Activated T-helper 1 cell treated with anti-CD3 and anti-CD28 coated beads, Interleukin-12 subunit alpha, Interleukin-12 subunit beta, Interleukin-2, Interleukin-4 antibody, amounts not matched to agents 30 ng/mL and 10 ng/mL and 1 ng/mL, durations not matched to agents 14 hours and 24 hours and 36 hours (primary cell): Measurements from ENCODE around the gene ACSS3. TPM values are rescaled to one million over a fixed set of nuclear protein-coding genes. Genes with fewer than 3 reads are reported as not detected.
"Not testable (repeated sequence)": the region's sequence is repeated elsewhere in the genome, so short reads cannot be mapped to it uniquely, and the experiment has no call there.

Source experiments
- DNase-seq: peaks from one replicate; pipeline ENCODE4 v3.0.0; 2021; ENCODE audit warnings: low spot score
- H3K27ac Mint-ChIP-seq: one replicate; pipeline ENCODE4 v1.8.0; 2021; ENCODE audit warnings: mild to moderate bottlenecking, mixed read lengths
- H3K27me3 Mint-ChIP-seq: one replicate; pipeline ENCODE4 v1.8.0; 2022; ENCODE audit warnings: mild to moderate bottlenecking, moderate library complexity, mixed read lengths; ENCODE audit not compliant: insufficient read depth
- H3K36me3 Mint-ChIP-seq: one replicate; pipeline ENCODE4 v1.8.0; 2021; ENCODE audit warnings: low read depth, mixed read lengths
- H3K4me1 Mint-ChIP-seq: one replicate; pipeline ENCODE4 v1.8.0; 2021; ENCODE audit warnings: low read depth, mixed read lengths
- H3K4me3 Mint-ChIP-seq: one replicate; pipeline ENCODE4 v1.8.0; 2021; ENCODE audit warnings: mild to moderate bottlenecking, moderate library complexity, mixed read lengths
- H3K9me3 Mint-ChIP-seq: one replicate; pipeline ENCODE4 v1.8.0; 2021; ENCODE audit warnings: mixed read lengths
- intact Hi-C: fragments of 100-400 bp; cut with micrococcal nuclease; formaldehyde crosslinking; loops from one replicate; pipeline ENCODE4 v1.15.1; 2024
- total RNA-seq: library from RNA; stranded (reverse); gene quantifications from 2 replicates; pipeline ENCODE4 v1.2.3, GENCODE V29; 2022

ACSS3 gene
- total RNA-seq, 1 donor from 2014 or later: not detected

DNA sequence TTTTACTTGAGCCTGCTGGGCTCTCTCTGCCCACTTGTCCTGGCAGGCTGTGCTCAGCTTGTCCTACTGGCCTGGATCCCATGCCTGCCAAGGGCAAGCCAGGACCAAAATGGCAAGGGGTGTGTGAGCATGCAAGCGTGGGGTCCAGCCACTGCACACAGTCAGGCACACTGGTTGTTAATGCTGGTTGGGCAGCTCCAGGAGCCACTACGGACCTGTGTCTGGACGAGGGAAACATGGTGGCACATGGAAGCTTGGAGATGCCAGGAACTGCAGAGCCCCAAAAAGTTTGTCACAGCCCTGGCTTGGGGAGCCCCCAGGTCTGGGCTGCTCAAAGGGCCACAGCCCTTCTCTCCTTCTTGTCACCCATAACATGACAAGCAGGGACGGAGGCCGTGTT, 83.8 kb downstream of the ACSS3 start:
- Mint-ChIP-seq H3K36me3 (no peaks in the 10 kb centered on the region), H3K27ac (no peak overlapping the region), H3K27me3 (no peaks in the 10 kb centered on the region), H3K9me3 (no peaks in the 10 kb centered on the region), H3K4me1 (no peaks in the 10 kb centered on the region), H3K4me3 (no peak overlapping the region)
- intact Hi-C loops: no loop called here
- no peak for DNase-seq

GRCh38 chr12:81162391-81163136, 84.7 kb downstream of the ACSS3 start:
- intact Hi-C loops: no loop called here
- Mint-ChIP-seq H3K4me1 (no peaks in the 10 kb centered on the region), H3K27ac (no peak overlapping the region), H3K4me3 (no peak overlapping the region), H3K9me3 (no peaks in the 10 kb centered on the region), H3K36me3 (no peaks in the 10 kb centered on the region), H3K27me3 (no peaks in the 10 kb centered on the region)
- DNase-seq: no peak

- Mint-ChIP-seq H3K4me1 (no peaks in the 10 kb centered on the region), H3K27me3 (no peaks in the 10 kb centered on the region), H3K27ac (no peak overlapping the region), H3K36me3 (no peaks in the 10 kb centered on the region), H3K4me3 (no peak overlapping the region), H3K9me3 (no peaks in the 10 kb centered on the region)
- intact Hi-C loops: no loop called here
- no peak for DNase-seq
These were observed 86.9 kb downstream of the ACSS3 start for GRCh38 chr12:81164827-81165226.

GRCh38 chr12:81166790-81167189, 88.9 kb downstream of the ACSS3 start:
- Mint-ChIP-seq H3K36me3 (no peaks in the 10 kb centered on the region), H3K9me3 (no peaks in the 10 kb centered on the region), H3K27me3 (no peaks in the 10 kb centered on the region), H3K4me1 (no peaks in the 10 kb centered on the region), H3K27ac (no peak overlapping the region), H3K4me3 (no peak overlapping the region)
- intact Hi-C loops: no loop called here
- DNase-seq: no peak

DNA sequence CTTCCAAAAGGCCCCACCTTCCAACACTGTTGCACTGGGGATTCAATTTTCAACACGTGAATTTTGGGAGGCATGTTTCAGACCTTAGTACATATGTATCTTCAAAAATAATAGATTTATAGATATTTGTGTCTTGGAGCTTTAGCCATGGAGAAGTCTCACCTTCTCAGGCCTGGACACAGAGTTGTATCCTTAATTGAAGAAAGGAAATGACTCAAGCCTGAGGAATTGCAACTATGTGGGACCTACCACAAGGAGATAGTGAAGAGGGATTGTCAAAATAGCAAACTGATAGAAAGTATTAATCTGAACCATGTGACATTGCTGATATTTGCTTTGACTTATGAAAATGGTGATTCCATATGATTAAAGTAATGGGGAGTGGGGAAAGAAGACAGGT, 89.8 kb downstream of the ACSS3 start:
- Mint-ChIP-seq H3K4me1 (no peaks in the 10 kb centered on the region), H3K27me3 (no peaks in the 10 kb centered on the region), H3K9me3 (no peaks in the 10 kb centered on the region), H3K36me3 (no peaks in the 10 kb centered on the region), H3K27ac (no peak overlapping the region), H3K4me3 (no peak overlapping the region)
- intact Hi-C loops: no loop called here
- DNase-seq: no peak

GRCh38 chr12:81168445-81168844, 90.6 kb downstream of the ACSS3 start:
- Mint-ChIP-seq H3K27me3 (no peaks in the 10 kb centered on the region), H3K9me3 (no peaks in the 10 kb centered on the region), H3K4me1 (no peaks in the 10 kb centered on the region), H3K4me3 (no peak overlapping the region), H3K36me3 (no peaks in the 10 kb centered on the region), H3K27ac (no peak overlapping the region)
- no peak for DNase-seq
- intact Hi-C loops: no loop called here

GRCh38 chr12:81170072-81170471, 92.2 kb downstream of the ACSS3 start:
- Mint-ChIP-seq H3K27ac (no peak overlapping the region), H3K27me3 (no peaks in the 10 kb centered on the region), H3K9me3 (no peaks in the 10 kb centered on the region), H3K36me3 (no peaks in the 10 kb centered on the region), H3K4me1 (no peaks in the 10 kb centered on the region), H3K4me3 (no peak overlapping the region)
- no peak for DNase-seq
- intact Hi-C loops: no loop called here

- H3K4me1 Mint-ChIP-seq: no peaks in the 10 kb centered on the region
- peaks cover 17% of the 10 kb centered on the region for H3K9me3 Mint-ChIP-seq
- no peak overlapping the region for H3K4me3 Mint-ChIP-seq
- no peak for DNase-seq
- intact Hi-C loops: no loop called here
- H3K27ac Mint-ChIP-seq: no peak overlapping the region
- no peaks in the 10 kb centered on the region for H3K27me3 Mint-ChIP-seq
- H3K36me3 Mint-ChIP-seq: no peaks in the 10 kb centered on the region
These were observed 95.0 kb downstream of the ACSS3 start for GRCh38 chr12:81172851-81173250.

DNA sequence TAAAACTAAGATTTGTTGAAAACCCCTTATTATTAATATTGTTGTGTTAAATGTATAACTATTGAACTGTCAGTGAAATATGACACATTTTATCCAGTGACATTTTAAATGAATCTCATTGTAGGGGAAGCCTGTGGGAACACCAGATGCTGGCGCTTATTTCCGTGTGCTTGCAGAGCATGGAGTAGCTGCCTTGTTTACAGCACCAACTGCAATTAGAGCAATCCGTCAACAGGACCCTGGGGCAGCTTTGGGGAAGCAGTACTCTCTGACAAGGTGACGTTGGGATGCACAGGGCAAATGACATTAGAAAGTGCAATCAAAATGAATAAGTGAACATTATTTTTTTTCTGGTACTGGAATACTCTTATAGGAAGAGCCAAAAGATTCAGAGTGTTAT, 96.8 kb downstream of the ACSS3 start:
- no peaks in the 10 kb centered on the region for H3K36me3 Mint-ChIP-seq
- peaks cover 17% of the 10 kb centered on the region for H3K9me3 Mint-ChIP-seq
- intact Hi-C loops: no loop called here
- no peaks in the 10 kb centered on the region for H3K4me1 Mint-ChIP-seq
- no peaks in the 10 kb centered on the region for H3K27me3 Mint-ChIP-seq
- H3K27ac Mint-ChIP-seq: no peak overlapping the region
- no peak overlapping the region for H3K4me3 Mint-ChIP-seq
- no peak for DNase-seq

- DNase-seq: no peak
- intact Hi-C loops: no loop called here
- no peaks in the 10 kb centered on the region for H3K4me1 Mint-ChIP-seq
- no peak overlapping the region for H3K27ac Mint-ChIP-seq
- no peaks in the 10 kb centered on the region for H3K36me3 Mint-ChIP-seq
- H3K4me3 Mint-ChIP-seq: no peak overlapping the region
- H3K27me3 Mint-ChIP-seq: no peaks in the 10 kb centered on the region
- H3K9me3 Mint-ChIP-seq: peaks cover 17% of the 10 kb centered on the region
These were observed 98.9 kb downstream of the ACSS3 start for GRCh38 chr12:81176796-81177195.

- intact Hi-C loops: no loop called here
- H3K4me1 Mint-ChIP-seq: no peaks in the 10 kb centered on the region
- peaks cover 7% of the 10 kb centered on the region for H3K9me3 Mint-ChIP-seq
- no peak overlapping the region for H3K27ac Mint-ChIP-seq
- H3K27me3 Mint-ChIP-seq: no peaks in the 10 kb centered on the region
- no peaks in the 10 kb centered on the region for H3K36me3 Mint-ChIP-seq
- H3K4me3 Mint-ChIP-seq: no peak overlapping the region
- no peak for DNase-seq
These were observed 103.8 kb downstream of the ACSS3 start for GRCh38 chr12:81181691-81182090.

DNA sequence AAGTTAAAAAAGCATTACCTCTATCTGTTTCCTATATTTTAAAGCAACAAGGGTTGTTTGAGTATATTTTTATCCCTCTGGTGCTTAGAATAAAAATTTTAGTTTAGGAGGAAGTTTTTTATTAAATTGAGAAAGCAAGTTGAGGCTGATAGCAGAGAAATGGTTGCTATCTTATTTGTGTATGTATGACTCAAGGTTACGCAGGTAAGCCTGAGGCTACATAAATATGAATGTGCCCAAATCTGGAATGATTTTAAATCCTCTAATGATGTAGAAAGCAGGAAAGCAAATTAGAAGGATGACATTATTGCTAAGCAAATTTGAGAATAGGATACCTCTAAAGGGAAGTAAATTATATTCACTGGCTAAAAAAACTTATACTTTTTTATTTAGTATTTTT, 109.8 kb downstream of the ACSS3 start:
- Mint-ChIP-seq H3K4me3 (no peak overlapping the region), H3K27ac (no peak overlapping the region), H3K36me3 (no peaks in the 10 kb centered on the region), H3K4me1 (no peaks in the 10 kb centered on the region), H3K27me3 (no peaks in the 10 kb centered on the region), H3K9me3 (no peaks in the 10 kb centered on the region)
- no peak for DNase-seq
- intact Hi-C loops: no loop called here

GRCh38 chr12:81196595-81196994, 118.7 kb downstream of the ACSS3 start:
- Mint-ChIP-seq H3K36me3 (no peaks in the 10 kb centered on the region), H3K4me1 (no peaks in the 10 kb centered on the region), H3K27me3 (no peaks in the 10 kb centered on the region)

DNA sequence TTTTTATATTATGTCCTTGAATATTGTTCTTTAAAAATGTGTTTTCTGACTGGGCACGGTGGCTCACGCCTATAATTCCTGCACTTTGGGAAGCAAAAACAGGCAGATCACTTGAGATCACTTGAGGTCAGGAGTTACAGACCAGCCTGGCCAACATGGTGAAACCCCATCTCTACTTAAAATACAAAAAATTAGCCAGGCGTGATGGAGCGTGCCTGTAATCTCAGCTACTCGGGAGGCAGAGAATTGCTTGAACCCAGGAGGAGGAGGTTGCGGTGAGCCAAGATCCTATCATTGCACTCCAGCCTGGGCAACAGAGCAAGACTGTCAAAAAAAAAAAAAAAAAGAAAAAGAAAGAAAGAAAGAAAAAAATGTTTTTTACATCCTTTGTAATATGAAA, 122.7 kb downstream of the ACSS3 start:
- DNase-seq, intact Hi-C loops, H3K9me3 Mint-ChIP-seq, H3K27ac Mint-ChIP-seq, H3K36me3 Mint-ChIP-seq, H3K4me1 Mint-ChIP-seq, H3K27me3 Mint-ChIP-seq, H3K4me3 Mint-ChIP-seq: not testable (repeated sequence)

More at GRCh38 chr12:81196595-81196994, 118.7 kb downstream of the ACSS3 start:
- no peaks in the 10 kb centered on the region for H3K9me3 Mint-ChIP-seq
- no peak for DNase-seq
- H3K27ac Mint-ChIP-seq: no peak overlapping the region
- no peak overlapping the region for H3K4me3 Mint-ChIP-seq
- intact Hi-C loops: no loop called here
